Hematopoietic multipotent progenitor cell treated with erythropoietin and hydrocortisone succinate and interleukin-3 and kit ligand, for 6 days (in vitro differentiated cells): ENCODE measurements around the gene GREM2.

Experiments
- DNase-seq: peaks from one replicate; pipeline ENCODE4 v3.0.0-alpha.2; 2015

Gene GREM2

DNA sequence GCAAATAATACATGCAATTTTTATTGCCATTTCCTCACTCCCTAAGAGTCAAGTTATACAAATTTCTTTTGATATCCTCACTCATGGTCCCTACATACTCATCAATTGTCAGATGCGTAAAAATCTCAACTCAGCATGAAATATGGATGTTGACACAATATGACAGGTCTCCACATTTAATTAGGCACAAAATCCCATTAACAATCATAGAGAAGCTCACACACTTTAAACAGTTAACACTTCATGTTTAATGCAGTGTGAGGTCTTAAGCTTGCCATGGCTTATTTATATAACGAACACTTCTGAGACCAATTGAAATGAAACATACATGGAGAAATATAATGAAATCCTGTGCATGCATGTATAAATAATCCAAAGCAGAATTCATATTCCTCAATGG lies 58.6 kb downstream of the GREM2 start:
- DNase-seq: no peak

DNA sequence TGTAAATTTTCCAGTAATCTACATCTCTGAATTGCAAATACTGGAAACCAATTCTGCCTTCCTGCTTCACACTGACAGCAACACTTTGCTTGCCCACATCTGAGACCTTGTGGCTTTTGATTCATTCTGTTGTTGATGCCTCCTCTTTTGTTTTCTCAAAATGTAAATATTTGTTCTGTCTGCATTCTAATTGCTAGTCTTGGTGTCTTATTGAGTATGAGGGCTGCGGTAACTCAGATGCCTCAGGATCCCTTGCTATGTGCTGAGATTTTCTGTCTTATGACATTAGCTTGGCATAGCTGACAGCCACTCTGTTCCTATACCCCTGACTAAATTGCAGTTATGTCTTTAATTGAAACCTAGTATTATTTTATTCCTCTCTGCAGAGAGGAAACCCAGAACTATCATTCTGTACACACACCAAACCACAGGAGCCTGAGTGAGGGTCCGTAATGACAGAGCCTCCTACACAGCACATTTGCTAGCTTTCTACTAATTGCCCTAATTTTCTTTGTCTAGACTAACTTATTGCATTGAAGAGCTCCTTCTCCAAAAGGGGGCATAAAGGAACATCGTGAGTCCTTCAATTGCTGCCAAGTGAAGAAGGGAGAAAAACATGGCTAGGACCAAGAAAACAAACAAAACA lies 72.1 kb downstream of the GREM2 start:
- DNase-seq: no peak

DNA sequence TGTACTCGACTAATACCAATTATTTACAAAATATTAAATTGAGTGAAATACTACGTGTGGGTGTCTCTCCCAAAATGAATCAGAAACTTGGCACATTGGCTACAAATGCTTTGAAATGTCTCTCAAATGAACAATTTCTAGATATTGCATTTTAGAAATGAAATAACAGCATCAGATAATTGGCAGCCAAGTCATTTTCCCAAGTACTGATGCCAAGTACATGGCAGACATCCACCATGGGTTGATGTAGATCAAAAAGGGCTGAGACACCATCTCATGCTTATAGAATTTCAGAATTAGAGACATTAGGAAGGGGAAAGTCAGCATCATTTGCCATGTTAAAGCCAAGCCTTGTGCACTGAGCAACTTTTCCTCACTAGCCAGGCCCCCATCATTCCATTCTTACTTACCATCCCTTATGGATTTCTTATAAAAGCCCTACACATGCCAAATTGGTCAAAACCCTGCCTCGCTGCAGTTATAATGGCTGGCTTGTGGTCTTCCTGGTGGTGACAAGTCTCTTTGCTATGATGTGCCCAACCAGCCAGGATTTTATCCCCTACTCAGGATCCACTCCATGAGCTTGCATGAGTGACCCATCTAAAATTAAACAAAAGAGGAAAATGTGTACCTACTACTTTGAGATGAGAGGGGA lies 73.1 kb downstream of the GREM2 start:
- DNase-seq: no peak

DNA sequence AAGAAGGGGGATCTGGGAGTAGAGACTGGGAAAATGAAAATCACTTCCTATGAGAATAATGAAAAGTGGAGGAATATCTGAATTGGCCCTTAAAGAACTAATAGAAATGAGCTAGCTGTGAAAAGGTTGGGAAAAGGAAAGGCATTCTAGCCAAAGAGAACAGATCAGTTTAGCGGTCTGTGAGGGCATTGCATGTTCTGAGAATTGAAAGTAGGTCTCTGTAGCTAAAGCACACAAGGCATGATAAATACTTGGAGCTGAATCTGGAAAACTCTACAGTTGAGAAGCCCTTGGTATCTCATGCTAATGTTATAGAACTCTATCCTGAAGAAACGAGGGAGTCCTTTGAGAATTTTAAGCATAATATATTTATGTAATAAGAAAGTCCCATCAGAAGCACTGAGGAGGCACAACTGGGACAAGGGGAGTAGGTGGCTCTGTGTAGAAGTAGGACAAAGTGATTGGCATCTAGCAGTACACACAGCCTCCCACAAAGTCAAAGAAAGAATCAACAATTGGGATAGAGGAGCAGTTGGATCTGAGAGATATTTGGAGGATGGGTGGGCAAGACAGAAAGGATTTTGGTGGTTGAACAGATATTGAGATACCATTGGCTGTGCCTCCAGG lies 78.7 kb downstream of the GREM2 start:
- no peak for DNase-seq

DNA sequence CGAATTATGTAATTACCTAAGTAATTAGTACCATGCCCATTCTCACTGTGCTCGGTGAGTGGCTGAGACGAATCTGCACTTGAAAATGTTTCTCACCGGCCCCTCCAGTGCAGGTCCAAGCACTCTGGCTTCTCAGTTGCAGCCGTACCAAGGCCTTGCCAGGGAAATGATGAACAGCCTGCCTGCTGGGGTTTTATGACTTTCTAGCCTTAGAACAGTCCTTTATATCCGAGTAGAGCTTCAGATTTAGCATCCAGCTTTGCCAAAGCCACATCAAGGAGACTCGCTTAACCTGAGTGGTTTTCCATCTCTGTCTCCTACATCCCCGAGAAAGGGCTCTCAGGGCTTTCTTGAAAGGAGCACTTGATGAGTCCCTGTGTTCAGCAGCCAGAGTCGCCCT lies 83.4 kb downstream of the GREM2 start:
- no peak for DNase-seq

DNA sequence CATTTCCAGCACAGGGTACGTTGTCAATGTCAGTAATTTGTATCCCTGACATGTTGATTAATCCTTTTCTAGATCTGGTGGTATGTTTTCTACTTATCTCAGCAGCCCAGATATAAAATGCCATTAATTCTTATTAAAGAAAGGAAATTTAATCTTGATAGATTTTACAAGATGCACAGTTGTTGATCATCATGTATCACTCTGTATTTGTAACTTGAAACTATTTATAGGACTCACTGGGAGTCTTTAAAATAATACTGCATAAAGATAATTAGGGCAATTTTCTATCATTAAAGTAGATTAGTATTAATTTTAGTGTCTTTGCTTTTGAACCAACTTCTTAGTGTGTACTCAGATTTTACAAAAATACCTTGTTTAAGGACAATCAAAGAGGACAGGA lies 84.9 kb downstream of the GREM2 start:
- DNase-seq: no peak

DNA sequence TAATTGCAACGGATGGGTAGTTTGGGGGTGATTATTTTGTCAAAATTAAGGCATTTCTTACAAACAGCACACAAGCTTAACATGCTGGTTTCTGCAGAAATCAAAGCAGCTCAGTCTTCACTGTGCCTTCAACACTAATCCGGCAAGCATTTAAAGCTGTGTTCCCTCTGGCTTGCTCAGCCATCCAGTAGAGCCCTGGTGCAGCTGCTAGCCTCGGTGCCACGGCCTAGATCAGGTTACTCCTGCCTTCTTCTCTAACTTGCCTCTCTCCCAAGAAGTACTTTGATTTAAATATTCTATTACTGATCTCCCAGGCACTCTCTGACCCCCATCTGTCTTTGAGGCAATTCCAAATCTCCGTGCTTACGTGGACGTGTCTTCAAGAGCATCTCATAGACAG lies 85.6 kb downstream of the GREM2 start:
- no peak for DNase-seq

DNA sequence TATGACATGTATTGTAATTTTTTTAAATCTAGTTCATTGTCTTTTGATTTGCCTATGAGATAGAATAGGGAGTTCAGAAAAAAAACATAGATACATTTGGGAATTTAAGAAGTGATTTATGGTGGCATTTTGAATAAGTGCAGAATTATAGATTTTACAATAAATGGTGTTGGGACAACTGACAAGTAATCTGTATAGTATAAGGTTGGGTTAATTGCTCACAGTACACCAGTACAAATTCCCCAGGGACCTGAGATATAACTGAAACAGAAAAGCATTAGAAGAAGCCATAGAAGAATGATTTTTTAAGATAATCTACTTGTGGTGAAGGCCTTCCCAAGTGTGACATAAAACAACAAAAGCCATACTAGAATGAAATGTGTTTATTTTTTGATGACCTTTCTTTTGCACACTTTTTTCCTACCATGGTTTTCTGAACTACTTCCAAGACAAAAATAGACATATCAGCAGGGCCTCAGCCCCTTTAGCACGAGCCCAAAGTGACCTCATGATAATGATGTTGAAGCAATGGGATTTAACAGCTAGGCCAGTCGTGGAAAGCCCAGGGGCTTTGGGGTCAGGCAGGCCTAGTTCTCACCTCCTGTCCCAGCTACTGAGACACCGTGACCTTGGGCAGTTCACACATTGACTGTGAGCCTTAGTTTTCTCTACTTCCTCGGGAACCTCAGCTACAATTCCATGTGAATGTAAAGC lies 87.4 kb downstream of the GREM2 start:
- no peak for DNase-seq

DNA sequence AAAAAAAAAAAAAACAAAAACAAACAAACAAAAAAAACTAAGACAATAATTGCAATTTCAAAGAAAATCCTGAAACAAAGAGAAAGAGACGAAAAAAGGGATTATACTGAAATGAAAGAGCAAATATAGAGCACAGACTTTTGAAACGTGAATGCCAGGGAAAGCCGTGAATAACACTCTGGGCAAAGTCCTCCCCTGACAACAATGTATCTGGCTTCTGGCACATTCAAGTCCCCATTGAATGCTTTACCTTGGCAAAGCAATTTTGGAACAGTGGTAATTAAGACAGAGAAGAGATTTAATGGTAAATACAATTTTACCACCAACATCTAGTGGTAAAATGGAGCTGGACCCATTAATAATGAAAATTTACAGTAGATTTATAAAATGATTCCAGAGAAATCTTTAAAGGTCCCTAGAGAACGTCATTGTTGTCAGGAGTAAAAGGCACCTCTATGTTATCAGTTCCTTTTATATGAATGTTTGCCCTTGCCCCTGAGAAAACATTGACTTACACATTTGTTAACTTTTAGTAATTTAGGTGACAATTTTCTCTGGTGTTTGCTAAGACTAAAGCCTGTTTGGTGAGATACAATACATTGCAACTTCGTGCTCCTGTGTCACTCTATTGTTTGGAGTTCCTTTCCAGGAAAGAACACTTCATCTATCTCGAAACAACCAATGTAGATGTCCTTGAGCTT lies 89.7 kb downstream of the GREM2 start:
- DNase-seq: no peak

DNA sequence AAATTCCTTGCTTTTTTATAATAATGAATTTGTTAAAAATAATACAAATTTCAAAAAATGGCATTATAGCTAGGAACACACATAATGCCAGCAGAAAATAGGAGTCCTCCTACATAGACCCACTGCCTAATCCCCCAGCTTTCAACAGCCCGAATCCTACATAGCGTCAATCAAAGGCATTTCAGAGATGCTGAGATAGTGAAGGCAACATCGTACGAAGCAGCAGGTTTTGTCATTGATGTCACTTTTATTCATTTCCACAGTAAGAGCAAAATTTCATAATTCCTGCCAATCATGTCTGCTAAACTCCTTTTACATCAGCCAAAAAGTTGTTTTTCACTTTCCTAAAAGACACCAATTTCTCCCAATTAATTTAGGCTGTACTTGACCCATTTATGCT lies 94.1 kb downstream of the GREM2 start:
- DNase-seq: no peak

DNA sequence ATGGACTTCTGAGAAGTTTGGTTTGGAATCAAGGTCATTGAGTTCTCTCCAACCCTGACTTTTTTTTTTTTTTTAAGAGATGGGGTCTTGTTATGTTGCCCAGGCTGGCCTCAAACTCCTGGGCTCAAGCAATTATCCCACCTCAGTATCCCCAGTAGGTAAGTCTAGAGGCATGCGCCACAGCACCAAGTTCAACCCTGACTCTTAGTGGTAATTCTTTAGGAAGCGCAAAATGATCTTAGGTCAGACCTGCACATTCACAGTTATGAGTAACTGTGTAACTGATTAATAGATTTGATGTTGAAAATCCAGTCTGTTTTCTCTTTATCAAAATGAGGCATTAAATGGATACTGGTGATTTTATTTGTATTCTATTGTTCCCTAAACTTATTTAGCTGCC lies 95.9 kb downstream of the GREM2 start:
- no peak for DNase-seq

DNA sequence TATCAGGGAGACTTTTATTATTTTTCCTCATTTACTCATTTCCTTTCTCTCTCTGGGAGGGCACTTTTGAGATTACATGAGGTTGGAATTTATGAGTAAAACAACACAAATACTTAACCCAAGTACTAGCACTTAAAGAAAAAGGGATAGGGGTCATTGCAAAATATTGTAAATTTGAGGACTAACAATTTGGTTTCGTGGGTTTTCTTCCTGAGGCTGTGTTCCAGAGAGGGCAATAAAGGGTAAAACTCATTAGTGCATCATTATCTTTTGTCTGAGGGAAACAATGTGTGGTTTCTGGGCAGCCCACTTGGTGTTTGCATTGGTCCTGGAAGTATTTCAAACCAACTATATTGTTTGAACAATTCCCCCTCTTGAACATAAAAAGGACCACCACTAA lies 96.5 kb downstream of the GREM2 start:
- DNase-seq: no peak

DNA sequence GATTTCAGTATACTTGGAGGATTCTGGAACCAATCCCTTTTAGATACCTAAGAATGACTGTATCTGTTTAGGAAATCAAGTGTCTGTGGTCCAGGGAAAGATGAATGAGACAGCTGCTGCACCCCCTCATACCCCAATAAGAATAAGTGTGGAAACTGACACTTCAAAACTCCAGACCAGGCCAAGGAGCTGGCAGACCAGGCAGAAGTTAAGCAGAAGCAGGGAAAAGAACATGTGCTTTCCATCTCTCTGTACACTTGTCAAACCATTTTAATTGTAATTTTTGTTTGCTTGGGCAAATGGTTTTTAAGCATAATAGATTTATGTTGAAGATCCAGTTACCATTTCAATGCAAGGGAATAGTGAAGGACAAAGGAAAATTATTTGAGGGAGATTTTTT lies 100.2 kb downstream of the GREM2 start:
- no peak for DNase-seq

DNA sequence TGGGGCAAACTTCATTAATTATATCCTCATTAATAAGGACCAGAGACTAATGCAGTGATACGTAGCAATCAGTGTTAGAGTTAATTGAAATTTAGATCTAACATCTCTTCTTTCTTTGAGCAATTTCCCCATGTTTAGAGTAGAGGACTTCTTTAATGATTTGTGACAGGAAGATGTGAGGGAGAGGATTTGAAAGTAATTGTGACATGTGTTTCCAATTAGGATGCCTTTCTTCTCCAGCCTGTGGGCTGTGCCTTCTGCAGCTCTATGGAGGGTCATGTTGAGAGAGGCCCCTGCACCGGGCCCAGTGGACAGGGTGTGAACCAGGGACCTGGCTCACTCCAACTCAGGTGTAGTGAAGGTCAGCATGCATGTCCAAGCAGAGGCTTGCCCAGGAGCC lies 103.0 kb downstream of the GREM2 start:
- no peak for DNase-seq

DNA sequence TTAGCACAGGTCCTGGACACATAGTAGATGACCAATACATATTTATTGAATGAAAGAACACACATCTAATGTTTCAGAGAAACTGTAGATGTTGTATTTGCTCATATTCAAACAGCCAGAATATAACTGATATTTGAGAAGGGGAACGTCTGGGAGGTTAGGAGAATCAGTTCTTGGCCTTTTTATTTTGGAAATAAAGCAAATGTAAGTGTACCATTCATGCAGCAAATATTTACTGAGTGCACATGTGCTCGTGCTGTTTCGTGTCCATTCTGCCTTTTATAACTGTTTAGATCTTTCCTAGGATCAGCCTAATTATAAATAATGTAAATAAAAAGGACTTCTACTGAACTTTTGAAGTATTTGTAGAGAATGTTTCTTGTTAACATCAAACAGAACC lies 103.8 kb downstream of the GREM2 start:
- DNase-seq: no peak

DNA sequence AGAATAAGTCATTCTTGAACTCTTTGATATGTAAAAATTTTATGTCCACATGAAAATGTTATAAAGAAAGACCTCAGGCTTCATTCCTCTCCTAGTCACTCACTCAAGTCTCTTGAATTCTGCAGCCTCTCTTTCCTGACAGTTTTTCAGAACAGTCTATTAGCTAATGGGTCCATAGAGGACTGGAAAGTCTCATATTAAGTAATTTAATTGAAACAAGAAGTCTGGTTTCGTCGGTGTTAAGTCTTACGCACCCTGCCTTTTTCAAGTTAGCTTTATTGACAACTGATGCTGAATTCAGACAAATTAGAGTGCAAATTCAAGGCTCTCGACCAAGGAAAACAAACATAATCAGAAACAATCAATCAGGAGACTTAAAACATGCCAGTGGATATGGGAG lies 105.8 kb downstream of the GREM2 start:
- DNase-seq: no peak

DNA sequence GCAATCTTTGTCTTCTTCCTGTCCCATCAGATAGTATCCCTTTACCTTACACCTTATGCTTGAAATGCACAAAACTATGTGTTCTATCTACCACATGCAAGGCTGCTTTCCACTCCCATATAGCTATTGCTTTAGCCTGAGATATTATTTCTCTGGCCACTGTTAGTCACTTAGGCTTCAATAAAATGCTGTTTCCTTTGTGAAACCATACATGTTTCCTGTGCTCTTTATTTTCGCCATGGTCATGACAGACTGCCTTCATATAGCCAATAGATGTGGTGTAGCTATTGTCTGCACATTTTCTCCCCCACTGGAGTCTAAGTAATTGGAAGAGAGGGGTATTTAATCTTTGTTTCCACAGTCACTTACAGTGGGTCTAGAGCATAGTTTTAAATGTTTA lies 108.4 kb downstream of the GREM2 start:
- DNase-seq: no peak

DNA sequence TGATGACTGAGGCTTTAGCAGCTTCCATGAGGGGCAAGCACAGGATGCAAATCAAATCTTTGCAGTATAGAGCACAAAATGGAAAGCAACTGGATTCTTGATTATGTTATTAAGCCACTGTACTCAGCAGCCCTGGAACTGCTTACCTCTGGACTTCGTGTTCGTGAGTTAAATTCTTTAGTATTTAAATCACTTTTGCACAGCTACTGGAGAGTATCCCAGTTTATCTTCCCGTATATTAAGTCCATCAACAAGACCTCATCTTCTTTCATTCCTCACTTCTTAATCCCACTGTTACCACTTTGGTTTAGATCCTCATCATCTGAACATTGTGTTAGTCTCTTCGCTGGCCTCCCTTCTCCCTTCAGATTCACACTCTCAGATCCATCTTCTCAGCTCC lies 108.9 kb downstream of the GREM2 start:
- no peak for DNase-seq

DNA sequence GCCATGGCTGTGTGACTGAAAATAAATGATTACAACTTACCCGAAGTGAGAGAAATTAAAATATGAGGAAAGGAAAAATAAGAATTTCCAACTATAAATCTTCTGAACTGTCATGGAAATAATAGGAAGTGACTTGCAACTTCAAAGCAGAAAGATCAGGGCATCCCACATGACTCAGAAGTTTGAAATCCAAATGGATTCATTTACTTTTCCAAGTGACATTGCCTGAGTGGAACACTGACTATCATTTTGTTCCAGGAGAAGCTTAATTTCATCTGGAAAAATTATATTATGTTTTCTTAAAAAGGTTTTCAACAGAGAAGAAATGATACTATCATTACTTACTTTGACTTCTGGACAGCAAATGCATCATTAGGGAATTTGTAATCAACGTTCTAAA lies 110.8 kb downstream of the GREM2 start:
- DNase-seq: no peak

DNA sequence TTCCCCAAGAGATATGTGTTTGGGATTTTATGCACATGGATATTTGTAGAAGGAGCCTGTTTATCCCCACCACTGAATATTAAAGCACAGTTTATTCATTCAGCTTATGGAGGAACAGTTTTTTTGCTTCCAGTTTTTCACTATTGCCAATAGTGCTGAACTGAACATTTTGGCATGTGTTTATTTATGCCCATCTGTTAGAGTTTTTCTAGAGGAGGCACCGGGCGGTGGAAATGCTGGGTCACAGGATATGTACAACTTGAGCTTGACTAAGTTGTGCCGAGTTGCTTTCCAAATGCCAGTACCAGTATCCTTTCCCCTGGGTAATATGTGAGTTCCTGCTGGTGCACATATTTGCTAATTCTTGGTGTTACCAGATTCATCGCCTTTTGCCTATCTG lies 111.3 kb downstream of the GREM2 start:
- no peak for DNase-seq

DNA sequence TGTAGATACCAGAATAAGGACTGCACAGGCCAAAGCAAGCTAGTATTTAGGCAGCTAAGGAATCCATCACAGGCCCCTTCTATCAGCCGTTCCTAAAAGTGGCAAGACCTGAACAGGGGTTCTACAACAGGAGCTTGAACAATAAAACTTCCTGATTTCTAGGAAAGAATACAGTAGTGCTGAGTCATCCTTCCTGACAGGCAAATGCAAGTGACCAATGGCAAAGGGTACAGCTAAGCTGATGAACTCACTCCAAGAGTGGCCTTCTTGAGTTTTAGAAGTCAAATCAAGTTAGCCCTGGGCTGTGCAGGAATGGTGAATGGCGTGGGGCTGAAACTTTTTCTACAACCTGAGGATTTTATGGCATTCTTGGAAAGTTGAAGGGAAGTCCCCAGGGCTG lies 112.9 kb downstream of the GREM2 start:
- DNase-seq: peak; percentile 9

DNA sequence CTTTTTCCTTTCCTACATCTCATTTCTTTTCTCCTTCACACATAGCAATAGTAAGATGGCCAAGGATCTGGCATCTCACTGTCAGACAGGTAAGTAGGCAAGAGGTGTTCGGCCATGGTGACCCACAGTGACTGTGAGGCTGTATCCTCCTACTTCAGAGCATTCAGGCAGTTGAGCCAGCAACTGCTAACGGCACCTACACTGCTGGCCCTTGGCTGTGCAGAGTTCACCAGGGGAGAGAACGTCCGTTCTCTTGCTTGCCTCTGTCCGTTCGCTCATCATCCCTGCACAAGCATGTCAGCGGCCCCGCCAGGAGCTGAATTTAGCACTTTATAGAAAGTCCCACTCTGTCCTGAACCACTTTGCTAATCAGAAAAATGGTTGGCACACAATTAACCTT lies 113.6 kb downstream of the GREM2 start:
- no peak for DNase-seq

DNA sequence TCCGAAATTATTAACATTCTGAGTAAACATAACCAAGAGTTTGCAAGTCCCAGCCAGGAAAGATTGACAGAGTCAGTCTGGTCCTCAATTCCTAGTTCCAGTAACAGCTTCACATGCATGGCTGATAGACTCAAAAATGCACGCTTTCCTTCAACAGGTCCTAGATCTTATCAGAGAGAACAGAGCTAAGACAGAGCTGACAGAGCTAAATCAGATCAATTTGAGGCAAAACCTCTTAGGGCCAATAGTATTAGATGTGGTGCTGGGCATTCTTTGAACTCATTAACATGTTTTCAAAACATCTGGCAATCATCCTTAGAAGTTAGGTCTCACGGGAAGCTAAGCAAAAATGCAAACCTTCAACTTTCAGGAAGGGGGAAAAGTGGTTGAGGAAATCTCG lies 114.0 kb downstream of the GREM2 start:
- DNase-seq: no peak

DNA sequence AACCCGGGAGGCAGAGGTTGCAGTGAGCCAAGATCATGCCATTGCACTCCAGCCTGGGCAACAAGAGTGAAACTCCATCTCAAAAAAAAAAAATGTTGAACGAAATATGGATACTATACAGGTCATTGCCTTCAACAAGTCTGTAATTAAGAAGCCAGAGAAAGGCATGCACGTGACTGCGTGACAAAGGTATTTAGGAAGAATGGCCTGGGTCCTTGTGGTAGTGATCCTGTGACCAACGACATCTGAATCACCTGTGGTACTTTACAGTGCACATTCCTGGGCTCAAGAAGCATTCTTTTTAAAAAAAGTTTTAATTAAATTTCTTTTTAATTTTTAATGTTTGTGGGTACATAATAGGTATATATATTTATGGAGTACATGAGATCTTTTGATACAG lies 115.0 kb downstream of the GREM2 start:
- no peak for DNase-seq
